ENCODE data around the gene CCL5.

The CCL5 gene

DNA sequence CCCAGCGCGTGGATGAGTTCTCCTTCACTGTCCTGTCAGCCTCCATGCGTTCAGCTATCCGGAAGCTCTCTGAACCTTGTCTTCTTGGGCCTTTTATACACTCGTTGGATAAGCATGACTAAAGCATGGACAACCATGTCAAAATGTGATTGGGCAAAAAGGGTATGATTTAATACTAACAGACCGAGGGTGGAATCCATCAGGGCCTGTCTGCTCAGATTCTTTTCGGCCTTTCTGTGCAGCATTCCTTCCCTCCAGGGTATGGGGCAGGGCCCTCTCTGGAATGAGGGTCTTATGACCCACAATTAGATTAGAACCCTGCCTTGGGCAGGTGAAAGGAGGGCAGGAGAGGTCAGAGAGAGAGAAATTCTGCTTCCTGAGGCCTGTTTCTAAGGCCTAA is 14.0 kb upstream of the CCL5 start:
- DNase-seq (ENCODE audit: low read depth, low spot score) = no peak
- Histone ChIP-seq H3K27ac (no peak overlapping the region), H3K9me3 (ENCODE audit: low read depth, low read length) (no peaks in the 10 kb centered on the region), H3K9ac (ENCODE audit: insufficient read length) (no peak overlapping the region), H3K4me3 (no peak overlapping the region), H3K36me3 (ENCODE audit: insufficient read depth, low read length) (no peaks in the 10 kb centered on the region)
- no peak for TF ChIP-seq EZH2 (IDR thresholded peaks at IDR 0.05)
- no peak for TF ChIP-seq POLR2AphosphoS5 (IDR thresholded peaks at IDR 0.05; ENCODE audit: borderline replicate concordance, low read depth, low read length)
- TF ChIP-seq FOXP2 (optimal IDR thresholded peaks at IDR 0.05; ENCODE audit: control extremely low read depth, extremely low read length, insufficient read depth) = no peak

DNA sequence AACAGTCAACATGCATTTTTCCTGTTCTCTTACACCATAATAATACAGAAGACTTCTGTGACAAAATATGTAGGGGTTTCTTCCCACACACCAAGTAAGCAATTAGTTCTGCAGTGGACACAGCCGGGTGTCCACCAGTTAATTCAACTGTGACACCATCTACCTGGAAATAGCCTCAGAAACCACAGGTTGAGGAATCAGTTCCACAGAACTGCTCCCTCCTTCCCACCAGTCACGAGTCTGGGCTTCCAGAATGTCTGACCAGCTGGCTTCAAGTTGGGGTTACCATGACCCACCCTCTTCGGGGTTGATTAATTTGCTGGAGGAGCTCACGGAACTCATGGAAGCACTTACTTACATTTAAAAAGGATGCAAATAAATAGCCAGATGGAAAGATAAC is 13.6 kb upstream of the CCL5 start:
- TF ChIP-seq EZH2 (IDR thresholded peaks at IDR 0.05) (no peak), FOXP2 (optimal IDR thresholded peaks at IDR 0.05; ENCODE audit: control extremely low read depth, extremely low read length, insufficient read depth) (no peak), POLR2AphosphoS5 (IDR thresholded peaks at IDR 0.05; ENCODE audit: borderline replicate concordance, low read depth, low read length) (no peak)
- DNase-seq (ENCODE audit: low read depth, low spot score) = no peak
- no peak overlapping the region for H3K27ac ChIP-seq

DNA sequence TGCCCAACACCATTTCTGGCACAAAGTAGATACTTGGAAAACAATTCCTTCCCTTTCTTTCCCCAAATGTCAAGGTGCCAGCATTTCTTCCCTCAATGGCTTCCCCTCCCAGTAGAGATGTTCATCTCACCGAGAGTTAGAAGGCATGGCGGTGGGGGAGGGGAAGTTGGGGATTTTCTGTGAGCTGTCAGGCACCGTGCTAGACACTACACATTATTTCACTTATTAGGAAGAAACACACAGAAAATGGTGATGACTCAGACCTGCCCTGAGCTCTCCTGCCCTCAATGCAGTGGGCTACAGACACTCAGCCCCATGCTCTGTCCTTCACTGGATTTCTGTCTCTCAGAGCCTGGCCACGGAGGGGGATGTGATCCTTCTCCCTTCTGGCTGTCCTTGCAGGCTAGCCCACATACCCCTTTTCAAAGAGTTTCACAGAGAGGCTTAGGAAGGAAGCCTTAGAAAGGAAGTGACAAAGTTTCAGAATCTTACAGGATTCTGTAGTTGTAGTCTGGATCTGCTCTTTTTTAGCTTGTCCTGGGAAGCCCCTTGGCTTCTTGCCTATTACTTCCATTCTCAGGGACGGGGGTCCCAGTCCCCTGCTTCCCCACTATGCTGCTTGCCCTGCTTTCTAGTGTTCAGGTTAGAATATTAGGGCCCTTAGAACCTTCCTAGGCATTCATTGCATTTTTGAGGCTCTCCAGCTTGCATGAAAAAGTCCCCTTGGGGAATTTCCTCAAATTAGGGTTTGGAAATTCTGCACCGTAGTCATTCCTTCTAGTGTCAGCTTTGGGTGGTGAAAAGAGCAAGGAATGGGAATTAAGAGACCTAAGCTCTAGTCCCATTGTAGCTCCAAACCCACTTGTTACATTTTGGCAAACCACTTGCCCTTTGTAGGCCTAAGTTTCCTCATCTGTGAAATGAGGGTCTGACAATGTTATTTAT is 12.2 kb upstream of the CCL5 start:
- Histone ChIP-seq H3K36me3 (ENCODE audit: insufficient read depth, low read length) (no peaks in the 10 kb centered on the region), H3K4me3 (no peak overlapping the region), H3K27ac (no peak overlapping the region; the same call in 1 of the 2 replicates), H3K9me3 (ENCODE audit: low read depth, low read length) (no peaks in the 10 kb centered on the region), H3K9ac (ENCODE audit: insufficient read length) (no peak overlapping the region)
- no peak for DNase-seq (ENCODE audit: low read depth, low spot score)
- no peak for TF ChIP-seq FOXP2 (optimal IDR thresholded peaks at IDR 0.05; ENCODE audit: control extremely low read depth, extremely low read length, insufficient read depth)
- TF ChIP-seq POLR2AphosphoS5 (IDR thresholded peaks at IDR 0.05; ENCODE audit: borderline replicate concordance, low read depth, low read length) = no peak
- no peak for TF ChIP-seq EZH2 (IDR thresholded peaks at IDR 0.05)

More for the DNA sequence above, 13.6 kb upstream of the CCL5 start:
- no peak overlapping the region for H3K9ac ChIP-seq (ENCODE audit: insufficient read length)
- H3K9me3 ChIP-seq (ENCODE audit: low read depth, low read length) = no peaks in the 10 kb centered on the region
- no peaks in the 10 kb centered on the region for H3K36me3 ChIP-seq (ENCODE audit: insufficient read depth, low read length)
- no peak overlapping the region for H3K4me3 ChIP-seq

DNA sequence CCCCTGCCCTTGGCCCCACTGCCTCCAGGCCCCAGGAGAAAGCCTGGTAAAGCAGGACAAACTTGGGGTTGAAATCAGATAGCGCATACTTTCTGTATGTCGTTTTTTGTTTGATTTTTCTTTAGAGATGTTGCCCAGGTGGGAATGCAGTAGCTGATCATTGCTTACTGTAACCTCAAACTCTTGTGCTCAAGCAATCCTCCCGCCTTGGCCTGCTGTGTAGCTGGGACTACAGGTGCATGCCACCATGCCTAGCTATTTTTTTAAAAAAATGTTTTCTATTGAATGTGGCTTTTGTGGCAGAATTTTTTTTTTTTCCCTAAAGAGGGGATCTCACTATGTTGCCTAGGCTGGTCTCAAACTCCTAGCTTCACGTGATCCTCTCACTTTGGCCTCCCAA is 11.1 kb upstream of the CCL5 start:
- Histone ChIP-seq H3K36me3 (ENCODE audit: insufficient read depth, low read length) (no peaks in the 10 kb centered on the region), H3K27ac (no peak overlapping the region), H3K4me3 (no peak overlapping the region), H3K9ac (ENCODE audit: insufficient read length) (no peak overlapping the region), H3K9me3 (ENCODE audit: low read depth, low read length) (no peaks in the 10 kb centered on the region)
- TF ChIP-seq EZH2 (IDR thresholded peaks at IDR 0.05) = no peak
- TF ChIP-seq FOXP2 (optimal IDR thresholded peaks at IDR 0.05; ENCODE audit: control extremely low read depth, extremely low read length, insufficient read depth) = no peak
- TF ChIP-seq POLR2AphosphoS5 (IDR thresholded peaks at IDR 0.05; ENCODE audit: borderline replicate concordance, low read depth, low read length) = no peak
- no peak for DNase-seq (ENCODE audit: low read depth, low spot score)

DNA sequence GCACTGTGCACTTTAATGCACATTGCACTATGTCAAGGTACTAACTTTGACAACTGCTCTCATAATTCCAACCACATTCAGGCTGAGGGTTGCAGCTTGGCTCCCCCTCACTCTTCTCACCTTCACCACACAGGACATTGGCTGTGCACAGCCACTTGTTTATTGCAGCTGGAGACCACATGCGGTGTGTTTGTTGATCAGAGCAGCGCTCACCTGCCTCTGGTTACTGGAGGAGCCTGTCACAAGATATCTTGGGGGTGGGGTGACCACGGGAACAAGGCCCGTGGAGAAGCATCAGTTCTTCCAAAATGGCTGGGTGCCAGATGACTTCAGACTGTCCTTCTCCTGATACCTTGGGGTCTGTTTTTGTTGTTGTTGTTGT is 10.6 kb upstream of the CCL5 start:
- no peak for DNase-seq (ENCODE audit: low read depth, low spot score)
- Histone ChIP-seq H3K27ac (no peak overlapping the region), H3K9ac (ENCODE audit: insufficient read length) (no peak overlapping the region), H3K9me3 (ENCODE audit: low read depth, low read length) (no peaks in the 10 kb centered on the region), H3K4me3 (no peak overlapping the region), H3K36me3 (ENCODE audit: insufficient read depth, low read length) (no peaks in the 10 kb centered on the region)
- TF ChIP-seq EZH2 (IDR thresholded peaks at IDR 0.05) = no peak
- TF ChIP-seq POLR2AphosphoS5 (IDR thresholded peaks at IDR 0.05; ENCODE audit: borderline replicate concordance, low read depth, low read length) = no peak
- no peak for TF ChIP-seq FOXP2 (optimal IDR thresholded peaks at IDR 0.05; ENCODE audit: control extremely low read depth, extremely low read length, insufficient read depth)

DNA sequence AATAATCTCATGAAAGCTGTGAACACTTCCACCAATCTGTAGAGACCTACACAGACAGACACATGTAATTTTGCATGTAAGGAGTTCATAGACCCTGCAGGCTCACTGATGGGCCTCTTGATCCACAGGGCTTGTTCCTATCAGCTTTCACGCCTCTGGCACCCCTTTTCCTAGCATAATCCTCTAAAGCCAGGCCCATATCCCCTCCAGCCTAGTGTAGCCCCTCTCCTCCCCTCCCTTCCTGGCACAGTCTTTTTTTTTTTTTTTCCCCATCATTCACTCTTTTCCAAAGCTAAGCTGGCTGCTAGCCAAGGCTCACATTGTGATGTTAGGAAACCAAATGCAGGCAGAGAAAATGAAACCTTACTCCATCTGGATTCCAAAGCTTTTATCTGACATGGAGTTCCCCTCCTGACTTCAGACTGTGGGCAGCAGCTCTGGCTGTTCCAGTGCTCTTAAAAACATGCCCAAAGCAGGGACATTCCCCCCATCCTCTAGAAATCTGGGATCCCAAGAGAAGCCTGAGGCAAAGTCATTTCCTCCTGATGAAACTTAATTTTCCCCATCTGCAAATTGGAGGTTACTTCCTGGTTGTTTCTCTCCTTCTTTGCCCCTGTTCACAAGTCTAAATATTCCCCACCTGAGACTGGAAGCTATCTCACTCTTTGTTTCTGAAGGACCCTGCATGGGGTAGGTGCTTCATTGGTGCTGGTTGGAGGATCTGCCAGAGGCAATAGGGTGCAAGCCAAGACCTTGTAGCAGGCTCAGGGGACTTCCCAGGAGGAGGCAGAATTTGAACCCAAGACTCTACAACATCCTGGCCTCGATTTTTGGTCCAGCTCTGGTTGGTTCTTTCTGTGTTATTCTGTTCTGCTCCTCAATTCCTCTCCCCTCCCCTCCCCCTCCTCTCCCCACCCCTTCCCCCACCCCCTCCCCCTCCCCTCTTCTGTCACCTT is 9.9 kb upstream of the CCL5 start:
- peak overlapping the region; percentile 71 for H3K27ac ChIP-seq
- TF ChIP-seq POLR2AphosphoS5 (IDR thresholded peaks at IDR 0.05; ENCODE audit: borderline replicate concordance, low read depth, low read length) (no peak), FOXP2 (optimal IDR thresholded peaks at IDR 0.05; ENCODE audit: control extremely low read depth, extremely low read length, insufficient read depth) (no peak), EZH2 (IDR thresholded peaks at IDR 0.05) (no peak)
- H3K9ac ChIP-seq (ENCODE audit: insufficient read length) = no peak overlapping the region
- no peaks in the 10 kb centered on the region for H3K36me3 ChIP-seq (ENCODE audit: insufficient read depth, low read length)
- DNase-seq (ENCODE audit: low read depth, low spot score) = peak; percentile 40
- H3K4me3 ChIP-seq = peak overlapping the region; percentile 44
- H3K9me3 ChIP-seq (ENCODE audit: low read depth, low read length) = no peaks in the 10 kb centered on the region

DNA sequence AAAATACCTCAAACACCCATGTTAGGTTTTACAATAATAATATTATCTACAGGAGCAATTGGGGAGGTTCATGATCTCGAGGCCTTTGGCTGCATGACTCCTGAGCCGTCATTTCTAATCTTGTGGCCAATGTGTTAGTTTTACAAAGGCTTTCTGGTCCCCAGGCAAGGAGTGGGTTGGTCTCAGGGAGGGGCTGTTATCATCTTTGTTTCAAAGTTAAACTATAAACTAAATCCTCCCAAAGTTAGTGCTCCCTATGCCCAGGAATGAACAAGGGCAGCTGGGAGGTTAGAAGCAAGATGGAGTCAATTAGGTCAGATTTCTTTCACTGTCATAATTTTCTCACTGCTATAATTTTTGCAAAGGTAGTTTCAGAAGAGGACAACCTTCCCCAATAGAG is 9.1 kb upstream of the CCL5 start:
- H3K9me3 ChIP-seq (ENCODE audit: low read depth, low read length) = no peaks in the 10 kb centered on the region
- no peak overlapping the region for H3K9ac ChIP-seq (ENCODE audit: insufficient read length)
- TF ChIP-seq FOXP2 (optimal IDR thresholded peaks at IDR 0.05; ENCODE audit: control extremely low read depth, extremely low read length, insufficient read depth) (no peak), POLR2AphosphoS5 (IDR thresholded peaks at IDR 0.05; ENCODE audit: borderline replicate concordance, low read depth, low read length) (no peak), EZH2 (IDR thresholded peaks at IDR 0.05) (no peak)
- H3K4me3 ChIP-seq = no peak overlapping the region
- no peak for DNase-seq (ENCODE audit: low read depth, low spot score)
- H3K36me3 ChIP-seq (ENCODE audit: insufficient read depth, low read length) = no peaks in the 10 kb centered on the region
- H3K27ac ChIP-seq = 0 out of 2 replicates have a peak overlapping the region, but pooled peaks have one; percentile 71

DNA sequence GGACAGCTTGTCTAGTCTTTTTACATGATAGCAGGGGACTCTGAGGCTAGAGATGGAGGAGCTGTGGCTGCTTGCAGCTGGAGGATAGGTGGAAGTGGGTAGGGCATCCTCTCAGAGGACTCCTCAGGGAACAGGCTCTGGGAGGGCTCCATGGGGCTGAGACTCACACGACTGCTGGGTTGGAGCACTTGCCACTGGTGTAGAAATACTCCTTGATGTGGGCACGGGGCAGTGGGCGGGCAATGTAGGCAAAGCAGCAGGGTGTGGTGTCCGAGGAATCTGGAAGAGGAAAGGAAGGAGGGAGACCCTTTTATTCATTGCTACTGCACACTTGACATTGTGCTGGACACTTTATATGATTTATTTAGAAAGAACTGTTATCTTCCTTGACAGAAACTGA is 1.8 kb downstream of the CCL5 start:
- Histone ChIP-seq H3K9me3 (ENCODE audit: low read depth, low read length) (no peaks in the 10 kb centered on the region), H3K27ac (no peak overlapping the region)
- TF ChIP-seq EZH2 (IDR thresholded peaks at IDR 0.05) (no peak), FOXP2 (optimal IDR thresholded peaks at IDR 0.05; ENCODE audit: control extremely low read depth, extremely low read length, insufficient read depth) (no peak), POLR2AphosphoS5 (IDR thresholded peaks at IDR 0.05; ENCODE audit: borderline replicate concordance, low read depth, low read length) (no peak)

More for the DNA sequence above, 1.8 kb downstream of the CCL5 start:
- no peak for DNase-seq (ENCODE audit: low read depth, low spot score)
- H3K36me3 ChIP-seq (ENCODE audit: insufficient read depth, low read length) = no peaks in the 10 kb centered on the region
- H3K4me3 ChIP-seq = no peak overlapping the region
- no peak overlapping the region for H3K9ac ChIP-seq (ENCODE audit: insufficient read length)

All from SK-N-MC (cell line).